HG03442 (cell line): ENCODE data around the gene KRT83.
"Not testable (repeated sequence)": the region's sequence is repeated elsewhere in the genome, so short reads cannot be mapped to it uniquely, and the experiment has no call there.

Experiments
- ATAC-seq: cut with Tn5 transposase; IDR thresholded peaks from one replicate; pipeline ENCODE4 v1.9.1; 2021; ENCODE audit warnings: mild to moderate bottlenecking, moderate library complexity; ENCODE audit not compliant: unreplicated experiment

KRT83 gene

DNA sequence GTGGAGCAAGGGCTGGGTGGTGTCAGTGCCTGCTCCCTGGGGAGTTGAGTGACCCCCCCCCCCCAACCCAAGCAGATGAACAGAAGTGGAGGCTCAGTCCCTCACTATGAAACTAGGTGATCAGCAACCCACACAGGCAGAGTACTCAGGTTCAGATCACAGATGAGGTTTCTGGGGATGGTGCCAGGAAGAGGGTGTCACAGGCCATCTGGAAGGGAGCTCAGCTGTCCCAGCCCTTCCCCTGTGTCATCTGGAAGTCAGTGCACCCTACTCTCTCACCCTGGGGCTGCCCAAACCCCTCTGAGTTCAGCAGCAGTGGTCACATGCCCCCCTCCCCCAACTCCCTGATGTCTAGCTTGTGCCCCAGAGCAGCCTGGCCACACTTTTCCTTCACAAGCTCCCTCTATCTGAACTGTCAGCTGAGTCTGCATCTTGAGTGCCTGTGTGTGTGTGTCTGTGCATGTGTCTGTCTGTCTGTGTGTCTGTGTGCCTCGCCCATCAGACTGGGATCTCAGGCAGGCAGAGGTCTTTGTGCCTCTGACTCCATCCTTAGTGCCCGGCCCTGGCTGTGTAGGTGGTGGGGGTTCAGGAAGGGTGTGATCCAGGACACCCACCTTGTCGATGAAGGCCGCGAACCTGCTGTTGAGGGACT, 30.6 kb downstream of the KRT83 start:
- not testable (repeated sequence) for ATAC-seq

DNA sequence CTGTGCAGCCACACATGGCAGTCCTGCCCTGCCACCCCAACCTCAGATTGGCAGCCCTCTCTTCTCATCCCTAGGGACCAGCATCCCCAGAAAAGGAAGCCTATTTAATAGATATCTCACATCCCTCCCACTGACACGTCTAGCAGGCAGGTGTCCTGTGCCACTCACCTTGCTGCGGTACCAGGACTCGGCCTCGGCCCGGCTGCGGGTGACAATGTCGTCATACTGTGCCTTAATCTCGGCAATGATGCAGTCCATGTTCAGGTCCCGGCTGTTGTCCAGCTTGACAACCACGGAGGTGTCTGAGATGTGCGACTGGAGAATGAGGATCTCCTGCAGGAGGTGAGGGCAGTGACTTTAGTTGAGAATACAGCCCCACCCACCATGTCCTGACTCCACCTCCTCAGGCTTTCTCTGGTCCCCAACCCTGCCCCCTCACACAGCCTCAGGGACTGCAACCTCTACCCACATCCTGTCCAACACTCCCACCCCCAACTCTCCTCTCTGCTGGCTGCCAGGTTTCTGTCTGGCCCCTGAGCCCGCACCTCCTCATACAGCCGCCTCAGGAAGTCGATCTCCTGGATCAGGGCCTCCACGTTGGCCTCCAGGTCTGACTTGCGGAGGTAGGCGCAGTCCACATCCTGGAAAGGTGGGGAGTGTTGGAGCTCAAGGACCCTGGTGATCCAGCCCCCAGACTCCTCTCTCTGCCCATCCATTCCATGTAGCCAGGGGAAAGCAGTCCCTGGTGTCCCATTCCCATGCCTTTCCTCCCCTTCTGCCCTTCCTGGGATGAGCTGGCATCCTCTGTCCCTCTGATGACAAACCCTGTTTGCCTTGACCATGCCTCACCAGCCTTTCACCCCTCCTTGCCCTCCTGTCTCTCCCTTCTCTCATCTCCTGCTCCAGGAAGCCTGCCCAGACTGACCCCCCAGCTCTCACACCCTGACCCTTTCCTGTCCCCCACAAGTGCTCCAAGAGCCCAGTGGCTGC, 33.1 kb downstream of the KRT83 start:
- ATAC-seq: peak; percentile 60

- ATAC-seq: not testable (repeated sequence)
Measured at GRCh38 chr12:52286857-52287785, 34.1 kb downstream of the KRT83 start.

DNA sequence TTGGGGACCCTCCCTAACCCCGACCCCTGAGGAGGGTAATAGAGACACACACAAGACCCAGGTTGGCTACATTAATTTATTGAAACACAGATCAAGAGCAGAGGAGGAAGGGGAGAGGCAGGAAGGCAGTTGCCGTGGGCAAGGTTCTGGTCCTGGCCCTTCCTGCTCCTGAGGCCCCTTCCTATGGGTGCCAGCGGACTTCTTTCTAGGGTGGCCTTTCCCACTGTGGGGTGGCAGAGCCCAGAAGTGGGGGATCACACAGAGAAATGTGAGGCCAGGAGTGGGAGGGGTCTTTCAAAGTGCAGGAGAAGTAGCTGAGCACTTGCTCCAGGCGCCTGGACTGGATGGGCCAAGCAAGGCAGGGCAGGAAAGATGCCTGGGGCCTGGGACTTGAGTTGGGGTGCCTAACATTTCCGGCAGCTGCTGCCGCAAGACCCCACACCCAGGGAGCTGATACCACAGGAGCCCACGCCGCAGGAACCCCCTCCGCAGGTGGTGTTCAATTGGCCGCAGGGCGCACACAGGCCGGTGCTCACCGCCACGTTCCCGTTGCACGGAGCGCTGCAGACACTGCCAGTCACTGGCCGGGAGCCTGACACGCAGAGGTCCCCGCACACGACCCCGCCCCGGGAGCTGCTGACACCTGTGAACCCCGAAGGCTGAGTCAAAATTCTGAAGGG, 35.2 kb downstream of the KRT83 start:
- ATAC-seq: no peak

DNA sequence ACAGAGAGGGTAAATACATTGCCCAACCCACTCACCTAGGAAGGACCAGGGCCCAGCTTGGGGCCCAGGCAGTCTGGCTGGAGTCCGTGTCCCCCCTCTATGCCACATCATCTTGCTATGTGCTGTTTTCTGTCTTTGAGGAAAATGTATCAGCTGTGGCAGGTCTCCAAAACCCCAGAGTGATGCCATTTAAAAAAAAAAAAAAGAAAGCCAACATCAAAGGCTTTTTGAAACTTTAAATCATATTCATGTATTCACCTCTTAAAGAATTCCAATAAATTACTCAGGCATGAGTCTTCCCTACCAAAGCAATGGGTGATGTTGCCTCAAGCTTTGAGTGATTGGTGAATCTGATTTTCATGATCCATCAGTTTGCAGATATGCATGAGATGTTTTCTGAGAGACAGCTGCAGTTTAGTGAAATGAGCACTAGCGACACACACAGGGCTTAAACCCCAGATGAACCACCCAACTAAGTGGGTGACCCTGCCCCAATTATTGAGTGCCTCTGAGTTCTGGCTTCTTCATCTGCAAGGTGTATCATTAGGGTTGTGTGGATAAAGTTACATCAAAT, 35.9 kb downstream of the KRT83 start:
- no peak for ATAC-seq

DNA sequence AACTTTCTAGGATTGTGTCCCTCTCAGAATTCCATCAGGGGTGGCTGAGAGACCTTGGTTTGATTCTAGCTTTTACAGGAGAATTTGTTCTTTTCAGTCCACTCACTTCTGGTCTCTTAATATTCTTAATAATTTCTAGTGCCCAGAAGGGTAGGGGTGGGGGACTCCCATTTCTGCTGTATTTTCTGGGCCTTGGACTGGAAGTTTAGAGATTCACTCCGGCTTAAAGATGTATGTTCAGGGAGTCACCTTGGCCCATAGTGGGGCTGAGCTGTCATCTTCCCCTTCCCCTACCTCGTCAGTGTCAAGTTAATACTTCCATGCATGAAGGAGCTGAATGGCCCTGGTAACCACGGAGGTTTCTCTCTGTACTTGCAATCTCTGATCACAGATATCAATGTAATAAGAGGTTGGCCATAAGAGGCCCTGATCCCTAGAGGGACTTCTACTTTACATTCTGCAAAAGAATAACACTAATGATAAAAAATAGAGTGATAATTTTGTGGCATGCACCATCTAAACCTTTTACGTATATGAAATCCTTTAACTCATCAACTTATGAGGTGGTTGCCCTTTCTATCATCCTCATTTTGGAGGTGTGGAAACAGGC, 36.5 kb downstream of the KRT83 start:
- ATAC-seq: no peak

DNA sequence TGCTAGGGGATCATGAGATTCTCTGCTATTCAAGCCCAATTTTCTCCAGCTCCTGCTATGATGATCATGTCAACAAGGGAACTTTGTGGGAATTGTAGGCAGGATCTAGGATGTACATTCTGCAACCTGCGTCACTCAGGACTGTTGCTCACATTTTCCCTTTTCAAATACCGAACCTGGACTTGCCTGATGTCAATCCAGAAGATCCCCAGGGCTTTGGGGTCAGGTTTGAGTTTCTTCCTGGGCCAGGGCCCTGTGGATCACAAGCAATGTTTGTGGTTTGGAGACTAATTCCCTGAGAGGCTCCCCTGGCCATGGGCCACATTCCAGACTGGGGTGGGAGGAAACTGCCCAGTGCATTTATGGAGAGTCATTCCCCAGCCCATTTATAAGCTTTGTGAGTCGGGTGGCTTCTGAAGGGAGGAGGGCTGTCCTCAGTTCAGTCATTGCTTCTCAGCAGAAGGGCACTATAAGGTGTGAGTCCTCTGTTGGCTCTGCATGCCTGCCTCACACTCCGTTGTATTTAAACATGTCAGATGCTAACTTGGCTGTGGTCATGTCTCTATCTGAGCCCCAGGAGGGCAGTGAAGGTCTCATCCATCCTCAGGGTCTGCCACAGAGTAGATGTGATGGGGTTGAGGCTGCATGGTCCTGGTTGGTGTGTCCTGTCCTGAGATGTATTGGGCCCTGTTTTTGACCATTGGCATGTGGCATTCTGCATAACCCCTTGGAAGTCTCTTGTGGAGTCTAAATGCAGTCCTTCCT, 40.2 kb downstream of the KRT83 start:
- no peak for ATAC-seq

DNA sequence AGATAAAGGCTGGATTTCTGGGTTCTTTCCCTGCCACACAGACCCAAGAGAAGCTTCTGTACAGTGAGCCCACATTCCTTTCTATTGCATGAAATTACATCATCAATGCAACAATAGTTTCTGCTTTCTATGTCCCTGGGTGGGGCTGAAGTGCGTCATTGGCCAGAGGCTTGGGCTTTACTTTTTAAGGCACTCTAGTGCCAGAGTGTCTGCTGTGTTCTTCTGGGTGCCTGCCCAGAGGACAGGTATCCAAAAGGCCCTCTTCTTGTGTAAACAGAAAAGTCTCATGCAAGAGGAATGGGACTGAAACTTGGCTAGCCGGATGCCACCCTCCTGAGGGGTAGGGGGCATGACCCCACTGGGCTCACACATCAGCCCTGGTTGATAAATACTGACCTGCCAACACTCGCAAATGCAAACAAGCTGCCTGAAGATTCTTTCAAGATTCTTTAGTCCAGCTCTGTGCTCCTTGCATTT, 40.8 kb downstream of the KRT83 start:
- no peak for ATAC-seq

- ATAC-seq: no peak
Measured at GRCh38 chr12:52279422-52280318, 41.5 kb downstream of the KRT83 start.

DNA sequence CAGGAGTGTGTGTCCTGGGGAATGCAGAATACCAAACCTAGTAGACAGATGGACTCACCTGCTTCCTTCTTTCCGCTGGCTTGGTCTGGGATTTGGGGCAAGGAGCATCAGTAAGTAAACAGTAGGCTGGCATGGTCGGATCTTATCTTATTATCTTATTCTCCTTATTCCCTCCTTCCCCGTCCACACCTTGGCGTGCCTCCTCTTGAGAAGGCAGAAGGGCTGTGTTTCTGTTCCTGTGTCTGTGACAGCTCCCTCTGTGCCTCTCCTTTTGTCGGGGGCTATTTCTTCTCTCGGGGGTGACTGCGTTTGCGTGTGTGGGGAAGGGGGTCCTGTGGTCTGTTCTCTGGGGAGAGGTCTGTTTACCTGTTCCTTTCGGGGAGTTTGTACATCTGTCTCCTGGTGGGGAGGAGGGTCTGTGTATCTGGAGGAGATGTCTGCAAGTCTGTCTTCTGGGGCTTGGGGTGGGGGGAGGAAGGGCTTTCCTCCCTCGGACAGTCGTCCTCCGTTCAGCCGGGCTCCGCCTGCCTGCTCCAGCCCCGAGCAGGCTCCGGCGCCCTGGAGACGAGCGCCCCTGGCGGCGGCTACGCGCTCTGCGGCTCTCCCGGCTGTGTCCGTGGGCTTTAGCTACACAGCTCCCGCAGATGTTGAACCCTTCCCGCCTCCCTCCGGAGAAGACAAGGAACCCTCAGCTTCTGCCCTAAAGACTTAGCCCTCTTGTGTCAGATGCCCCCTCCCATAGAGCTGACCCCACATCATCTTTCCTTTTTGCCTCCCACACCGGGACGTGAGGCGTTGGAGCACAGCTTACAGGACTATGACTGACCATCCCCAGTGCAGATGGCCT, 42.4 kb downstream of the KRT83 start:
- no peak for ATAC-seq

GRCh38 chr12:52277486-52278245, 43.5 kb downstream of the KRT83 start:
- ATAC-seq: no peak

GRCh38 chr12:52275686-52276085, 45.5 kb downstream of the KRT83 start:
- no peak for ATAC-seq

DNA sequence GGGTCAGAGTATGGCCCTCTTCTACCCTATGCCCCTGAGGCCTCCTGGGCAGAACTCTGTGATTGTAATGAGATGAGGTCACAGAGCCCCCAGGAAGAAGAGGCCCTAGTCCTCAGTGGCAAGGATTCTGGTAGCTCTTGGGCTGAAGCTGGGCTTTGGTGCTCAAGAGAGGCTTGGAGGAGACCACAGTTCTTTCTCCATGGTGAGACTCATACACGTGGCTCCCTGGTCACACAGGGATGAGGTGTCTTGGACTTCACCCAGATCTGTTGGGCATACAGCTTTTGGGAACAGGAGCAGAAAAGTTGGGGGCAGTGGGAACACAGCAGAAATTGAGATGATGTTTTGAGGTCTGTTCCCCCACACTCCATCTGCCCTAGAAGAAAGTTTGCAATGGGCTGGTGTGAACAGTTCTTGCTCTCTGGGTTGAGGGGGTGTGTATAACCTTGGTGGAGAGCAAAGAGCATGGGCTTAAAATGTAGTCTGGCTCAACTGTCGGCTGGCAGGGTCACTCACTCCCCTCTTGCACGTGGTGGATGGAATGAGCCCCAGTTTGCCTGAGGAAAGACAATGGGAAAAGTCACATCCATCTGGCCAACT, 46.6 kb downstream of the KRT83 start, which contains the start of gene KRT86:
Gene KRT86 (plus strand): TSS at position 125 of the 600 bp plus-strand sequence. CDS start 27,272 bp downstream, outside the sequence.
- ATAC-seq: no peak

- no peak for ATAC-seq
Measured at GRCh38 chr12:52271158-52271557, 50.0 kb downstream of the KRT83 start.

DNA sequence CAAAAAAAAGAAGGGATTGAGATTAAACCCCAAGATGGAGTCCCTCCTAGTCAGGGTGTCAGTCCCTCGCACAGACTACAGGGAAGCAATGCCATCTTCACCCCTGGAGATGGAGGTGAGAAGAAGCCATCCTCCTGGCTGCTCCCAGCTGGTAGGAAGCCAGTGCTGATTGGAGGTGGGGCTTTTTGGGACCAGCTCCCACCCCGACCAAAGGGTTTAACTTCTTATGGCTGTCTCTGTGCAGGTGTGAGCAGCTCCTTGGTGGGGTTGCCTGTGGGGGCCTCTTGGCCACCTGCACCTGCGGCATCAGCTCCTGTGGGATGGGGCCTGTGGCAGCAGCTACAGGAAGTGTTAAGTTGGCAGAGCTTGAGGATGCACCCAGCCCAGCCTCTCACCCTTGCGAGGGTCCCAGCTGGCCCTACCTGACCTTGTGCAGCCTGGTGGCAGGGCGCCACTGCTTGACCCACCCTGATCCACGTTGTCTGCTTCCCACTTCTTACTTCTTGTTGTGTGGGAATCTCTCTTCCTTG, 50.6 kb downstream of the KRT83 start:
- no peak for ATAC-seq
